Erythroblast (primary cell): Measurements from ENCODE around the gene MAST4.

ENCODE experiments used
- GATA1 ChIP-seq: IDR thresholded peaks from 2 replicates; pipeline ENCODE4 v1.6.1; 2011; ENCODE audit warnings: low read depth, mild to moderate bottlenecking, control low read depth, low read length, moderate library complexity
- POLR2A ChIP-seq: IDR thresholded peaks from 2 replicates; pipeline ENCODE4 v1.6.1; 2011; ENCODE audit warnings: mild to moderate bottlenecking, low read length

- TF ChIP-seq POLR2A (no peak), GATA1 (no peak)
Observed at GRCh38 chr5:66777868-66778267, 181.7 kb downstream of the MAST4 start.
